Measurements from ENCODE around the gene NNT.

- TF ChIP-seq CTCF (IDR thresholded peaks at IDR 0.05; ENCODE audit: poor library complexity) = no peak
- no peak for TF ChIP-seq EZH2phosphoT487 (IDR thresholded peaks at IDR 0.05; ENCODE audit: low read depth, severe bottlenecking, unreplicated experiment)
Observed at GRCh38 chr5:43643327-43643726, 40.3 kb downstream of the NNT start.
